Choroid plexus epithelial cell (primary cell): ENCODE data around the gene AP1G1.

Experiments
- DNase-seq: peaks from one replicate; pipeline ENCODE4 v3.0.0-alpha.2; 2010; ENCODE audit warnings: low read depth
- H3K4me3 ChIP-seq: 2 replicates; pipeline ENCODE4 v1.5.1; 2011; ENCODE audit warnings: low read depth, mild to moderate bottlenecking, control low read depth, low read length, moderate library complexity
- TF ChIP-seq, protein P1 (sequence below): conservative IDR thresholded peaks from 2 replicates; pipeline ENCODE4 v1.5.1; 2011; ENCODE audit warnings: low read depth, mild to moderate bottlenecking, control low read depth, inconsistent platforms, low read length, moderate library complexity

AP1G1 gene

DNA sequence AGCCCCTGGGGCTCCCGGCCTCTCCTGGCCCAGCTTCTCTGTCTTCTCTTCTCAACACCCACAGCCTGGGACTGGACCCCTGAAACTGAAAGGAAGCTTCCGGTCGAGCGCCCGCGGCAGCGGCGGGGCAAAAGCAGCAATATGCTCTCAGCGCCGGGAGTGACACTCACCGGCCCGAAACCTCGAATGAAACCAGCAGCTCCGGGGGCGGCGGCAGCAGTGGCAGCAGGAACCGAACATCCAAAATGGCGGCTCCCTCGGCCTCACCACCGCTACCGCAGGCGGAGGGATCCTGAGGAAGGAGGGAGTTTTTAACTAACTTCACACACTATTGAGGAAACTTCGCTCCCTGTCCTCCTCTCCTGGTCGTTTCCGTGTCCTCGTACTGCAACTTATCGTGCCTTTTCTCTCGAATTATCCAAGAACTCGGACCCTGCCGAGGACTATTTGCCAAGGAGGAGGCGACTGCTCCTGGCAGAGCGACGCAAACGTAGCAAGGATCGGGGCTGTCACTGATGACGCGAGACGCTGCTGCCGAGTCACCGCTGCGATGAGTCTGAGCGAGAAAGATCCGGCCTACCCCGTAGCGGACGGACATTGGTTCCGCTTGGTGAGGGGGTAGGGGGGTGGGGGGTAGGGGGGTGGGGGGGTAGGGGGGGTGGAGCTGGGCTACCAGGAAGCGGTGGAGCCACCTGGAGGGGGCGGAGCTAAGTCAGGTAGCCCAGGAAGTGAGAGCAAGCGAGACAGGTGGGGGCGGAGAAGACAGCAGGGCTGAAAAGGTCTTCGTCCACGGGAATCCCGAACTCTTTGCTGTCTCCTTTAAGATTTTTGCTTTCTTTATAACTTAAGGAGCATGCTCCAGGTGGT, at the start of gene AP1G1:
Gene AP1G1, minus strand, starts transcription at position 242 of the 867 bp plus-strand sequence. CDS start 19,355 bp downstream, outside the sequence.
- TF ChIP-seq, protein P1, sequence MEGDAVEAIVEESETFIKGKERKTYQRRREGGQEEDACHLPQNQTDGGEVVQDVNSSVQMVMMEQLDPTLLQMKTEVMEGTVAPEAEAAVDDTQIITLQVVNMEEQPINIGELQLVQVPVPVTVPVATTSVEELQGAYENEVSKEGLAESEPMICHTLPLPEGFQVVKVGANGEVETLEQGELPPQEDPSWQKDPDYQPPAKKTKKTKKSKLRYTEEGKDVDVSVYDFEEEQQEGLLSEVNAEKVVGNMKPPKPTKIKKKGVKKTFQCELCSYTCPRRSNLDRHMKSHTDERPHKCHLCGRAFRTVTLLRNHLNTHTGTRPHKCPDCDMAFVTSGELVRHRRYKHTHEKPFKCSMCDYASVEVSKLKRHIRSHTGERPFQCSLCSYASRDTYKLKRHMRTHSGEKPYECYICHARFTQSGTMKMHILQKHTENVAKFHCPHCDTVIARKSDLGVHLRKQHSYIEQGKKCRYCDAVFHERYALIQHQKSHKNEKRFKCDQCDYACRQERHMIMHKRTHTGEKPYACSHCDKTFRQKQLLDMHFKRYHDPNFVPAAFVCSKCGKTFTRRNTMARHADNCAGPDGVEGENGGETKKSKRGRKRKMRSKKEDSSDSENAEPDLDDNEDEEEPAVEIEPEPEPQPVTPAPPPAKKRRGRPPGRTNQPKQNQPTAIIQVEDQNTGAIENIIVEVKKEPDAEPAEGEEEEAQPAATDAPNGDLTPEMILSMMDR = no peak
- peak within 1 kb of the TSS; percentile 92 for H3K4me3 ChIP-seq
- peak; percentile 99 for DNase-seq

DNA sequence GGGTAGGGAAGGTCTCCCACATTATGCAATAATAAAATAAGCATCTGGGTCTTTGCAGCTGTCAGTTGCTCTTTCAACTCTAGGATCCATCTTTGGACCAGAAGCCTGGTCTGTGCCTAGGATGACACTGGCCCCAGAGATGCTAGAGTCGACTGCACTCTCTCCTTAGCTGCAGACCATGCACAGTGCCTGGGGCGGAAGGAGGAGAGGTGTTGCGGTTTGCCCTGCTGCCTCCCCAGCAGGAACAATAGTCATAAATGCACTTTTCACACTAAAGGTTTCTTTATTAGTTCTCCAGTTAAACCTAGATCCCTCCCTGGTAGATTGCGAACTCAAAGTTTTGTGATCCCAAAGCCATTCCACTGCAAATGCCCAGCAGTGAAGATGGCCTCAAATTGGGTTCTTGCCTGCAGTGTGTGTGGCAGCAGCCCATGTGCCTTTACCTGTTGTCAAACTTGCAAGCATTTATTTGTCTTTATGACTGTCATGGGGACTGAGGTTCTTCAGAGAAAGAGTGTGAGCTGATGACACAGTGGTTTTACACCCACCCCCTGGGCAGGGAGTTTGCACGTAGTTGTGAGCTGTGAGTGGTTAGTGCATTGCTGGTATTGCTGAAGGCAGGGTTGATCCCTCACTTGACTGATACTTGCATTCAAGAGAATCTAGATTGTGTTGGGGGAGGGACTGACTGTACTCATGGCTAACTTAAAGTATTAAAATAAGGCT, 47.5 kb upstream of the AP1G1 start:
- no peak overlapping the region for H3K4me3 ChIP-seq
- TF ChIP-seq, protein P1 = no peak
- no peak for DNase-seq

DNA sequence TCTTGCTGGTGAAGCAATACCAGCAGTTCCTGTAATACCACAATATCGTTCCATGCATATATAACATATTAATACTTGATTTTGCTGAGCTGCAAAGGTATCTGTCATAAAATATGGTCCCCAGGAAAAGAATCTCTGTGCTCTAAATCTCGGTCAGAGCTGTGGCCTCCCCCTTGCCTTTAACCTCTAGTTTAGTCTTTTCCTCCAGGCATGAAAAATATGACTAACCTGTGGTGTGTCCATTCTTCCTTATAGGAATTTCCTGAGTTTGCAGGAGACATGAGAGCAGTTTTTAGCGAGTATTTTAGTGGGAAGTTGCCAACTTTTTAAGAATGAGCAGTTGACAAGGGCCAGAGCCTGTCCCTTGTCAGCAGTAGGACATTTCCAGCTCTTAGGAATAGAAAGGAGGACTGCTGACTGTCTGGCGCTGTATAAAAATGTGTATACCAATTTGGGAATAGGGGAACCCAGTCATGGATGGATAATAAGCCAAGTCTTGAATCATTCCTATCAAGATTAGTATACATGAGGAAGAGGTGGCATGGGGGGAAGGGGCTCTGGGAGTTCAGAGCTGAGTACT, 45.8 kb upstream of the AP1G1 start:
- no peak overlapping the region for H3K4me3 ChIP-seq
- TF ChIP-seq, protein P1 = no peak
- no peak for DNase-seq

- no peak for DNase-seq
- TF ChIP-seq, protein P1 = no peak
- H3K4me3 ChIP-seq = no peak overlapping the region
Observed at GRCh38 chr16:71853413-71853812, 44.8 kb upstream of the AP1G1 start.

DNA sequence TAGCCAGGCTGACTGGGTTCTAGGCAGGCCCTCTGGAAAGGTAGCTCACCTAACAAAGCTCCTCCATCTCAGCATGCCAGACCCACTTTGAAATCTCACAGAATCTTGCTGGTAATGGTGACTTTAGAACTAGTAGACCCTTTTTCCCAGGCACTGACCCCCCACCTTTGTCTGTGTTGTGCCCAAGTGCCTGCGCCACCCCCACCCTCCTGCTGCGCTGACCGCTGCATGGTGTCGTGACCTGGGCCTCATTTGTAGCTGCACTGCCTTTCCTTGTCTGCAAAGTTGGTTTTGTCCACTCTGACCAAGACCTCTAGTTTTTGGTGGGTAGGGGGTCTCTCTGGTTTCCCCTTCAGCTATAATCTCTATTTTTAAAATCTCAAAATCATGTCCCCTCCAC, 43.9 kb upstream of the AP1G1 start:
- no peak overlapping the region for H3K4me3 ChIP-seq
- DNase-seq = no peak
- TF ChIP-seq, protein P1 = no peak

DNA sequence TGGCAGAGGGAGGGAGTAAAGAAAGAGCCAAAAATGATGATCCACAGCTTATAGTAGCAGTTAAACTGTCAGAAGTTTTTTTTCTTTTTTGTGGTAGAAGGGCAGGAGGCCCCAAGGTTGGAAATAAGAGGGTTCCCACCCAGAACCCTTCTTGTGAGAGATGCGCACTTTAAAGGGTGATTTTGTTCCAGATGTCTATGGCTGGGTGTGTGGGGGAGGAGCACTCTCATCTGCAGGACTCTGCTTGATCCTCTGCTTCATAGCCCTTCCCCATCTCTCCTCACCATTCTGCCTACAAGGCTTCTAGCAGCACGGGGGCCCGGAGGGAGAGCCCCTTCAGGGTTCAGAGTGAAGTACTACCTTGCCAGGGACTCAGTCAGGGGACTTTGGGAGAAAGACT, 43.5 kb upstream of the AP1G1 start:
- TF ChIP-seq, protein P1 = no peak
- H3K4me3 ChIP-seq = no peak overlapping the region
- no peak for DNase-seq
